Suppressor macrophage (primary cell): ENCODE measurements around the gene CFL2.
A peak's percentile ranks its signal among the peaks of the same experiment; 100 is the strongest.
"Not testable (repeated sequence)": the region's sequence is repeated elsewhere in the genome, so short reads cannot be mapped to it uniquely, and the experiment has no call there.

ENCODE experiments used
- DNase-seq, 4 experiments: peaks; one replicate each; pipeline ENCODE4 v3.0.0-alpha.2; 2020 to 2022

The CFL2 gene

DNA sequence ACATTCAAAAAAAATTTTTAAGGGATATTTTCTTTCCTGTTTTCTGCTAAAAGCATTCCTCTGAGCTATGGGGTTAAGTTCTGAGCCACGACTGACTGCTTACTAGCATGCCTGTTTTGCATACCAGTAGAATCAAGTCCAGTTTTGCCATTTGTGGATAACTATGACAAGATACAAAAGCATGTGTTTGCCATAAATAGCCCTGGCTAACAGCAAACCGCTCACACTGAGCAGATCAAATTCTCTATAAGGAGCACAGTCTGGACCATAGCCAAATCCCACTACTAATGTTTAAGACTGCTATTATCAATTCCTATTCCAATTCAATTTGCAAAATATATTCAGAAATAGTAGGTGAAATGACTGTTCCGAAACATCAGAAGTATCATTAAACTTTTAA lies 3.2 kb downstream of the CFL2 start:
- DNase-seq: no peak

DNA sequence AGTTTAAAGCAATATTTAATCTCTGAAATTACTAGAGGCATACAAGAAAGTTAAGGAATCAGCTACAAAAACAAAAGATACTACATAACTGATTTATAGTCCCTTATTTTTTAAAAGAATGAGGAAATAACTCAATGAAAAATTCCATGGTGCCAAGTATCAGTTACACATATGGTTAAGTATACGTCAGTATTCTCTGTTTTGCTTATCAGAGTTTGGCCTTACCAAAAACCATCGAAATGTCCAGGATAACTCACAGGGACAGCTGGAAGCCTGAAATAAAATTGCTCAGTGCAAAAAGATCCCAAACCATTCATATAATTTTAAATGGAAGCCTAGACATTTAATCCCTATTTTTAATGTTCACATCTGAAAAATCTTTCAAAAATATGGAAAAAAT lies 3.6 kb downstream of the CFL2 start:
- DNase-seq: no peak

DNA sequence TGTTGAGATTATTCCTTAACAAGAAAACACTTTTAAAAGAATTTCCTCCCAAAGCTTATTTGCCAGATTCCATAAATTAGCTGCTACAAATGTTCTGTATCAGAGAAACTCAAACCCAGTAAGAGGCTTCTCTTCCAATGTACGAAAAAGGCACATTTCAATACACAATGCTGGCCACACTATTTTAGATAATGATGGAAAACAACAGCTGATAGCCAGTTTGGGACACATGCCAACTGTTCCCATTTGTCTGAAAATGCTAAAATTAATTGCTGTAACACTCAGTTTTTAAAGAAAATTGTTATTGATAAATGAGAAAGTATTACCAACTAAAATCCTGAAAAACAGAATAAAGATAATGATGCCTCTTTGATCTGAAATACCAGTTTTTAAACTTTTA lies 4.4 kb downstream of the CFL2 start:
- no peak for DNase-seq

DNA sequence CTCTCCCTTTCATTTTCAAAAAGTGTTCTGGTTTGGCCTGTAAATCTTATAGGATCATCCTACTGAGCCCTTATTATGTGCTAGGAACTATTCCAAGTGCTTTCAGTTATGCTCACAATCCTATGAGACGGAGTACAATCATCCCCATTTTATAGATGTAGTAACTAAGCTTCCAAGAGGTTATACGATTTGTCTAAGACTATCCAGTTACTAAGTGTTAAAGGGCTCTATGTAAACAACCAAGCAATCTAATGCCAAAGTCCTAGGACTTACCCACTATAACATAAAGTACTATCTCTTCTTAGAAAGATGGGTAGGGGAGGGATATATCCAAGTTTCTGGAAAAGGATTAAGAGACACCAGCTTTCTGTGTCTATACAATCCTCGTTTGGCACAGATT lies 6.7 kb downstream of the CFL2 start:
- DNase-seq: no peak

DNA sequence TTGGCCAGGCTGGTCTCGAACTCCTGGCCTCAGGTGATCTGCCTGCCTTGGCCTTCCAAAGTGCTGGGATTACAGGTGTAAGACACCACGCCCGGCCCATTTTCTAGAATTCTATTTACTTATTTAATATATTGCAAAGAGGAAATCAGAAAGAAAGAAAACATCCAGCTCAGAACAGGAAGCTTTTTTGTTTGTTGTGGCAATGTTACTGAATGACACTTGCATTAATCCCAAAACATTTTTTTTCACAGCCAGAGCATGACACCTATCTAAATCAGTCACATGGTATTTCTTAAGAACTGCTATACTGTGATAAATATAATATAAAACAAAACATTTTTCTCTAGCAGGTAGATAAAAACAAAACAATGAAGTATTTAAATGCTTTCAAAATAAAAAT lies 12.6 kb downstream of the CFL2 start:
- no peak for DNase-seq

DNA sequence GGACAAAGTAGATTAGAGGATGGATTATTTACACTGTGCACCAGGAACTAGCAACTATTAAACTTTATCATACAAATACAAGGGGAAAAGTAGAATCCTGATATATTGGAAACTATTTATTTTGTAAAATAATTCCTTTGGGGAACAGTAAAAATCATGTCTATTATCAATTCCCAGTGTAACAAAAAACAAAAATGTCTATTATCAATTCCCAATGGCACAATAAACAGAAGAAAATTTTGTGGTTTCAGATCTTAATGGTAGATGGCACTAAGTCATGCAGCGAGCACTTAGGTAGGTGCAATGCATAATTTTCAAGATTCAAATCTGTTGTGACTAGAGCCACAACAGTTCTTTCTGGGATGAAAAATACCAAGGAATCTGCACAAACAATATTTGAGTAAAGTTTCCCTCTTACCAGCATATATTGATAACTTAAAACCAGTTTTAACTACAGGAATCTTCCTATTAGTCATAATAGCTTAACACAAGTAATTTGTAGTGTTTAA lies 13.7 kb downstream of the CFL2 start:
- no peak for DNase-seq

DNA sequence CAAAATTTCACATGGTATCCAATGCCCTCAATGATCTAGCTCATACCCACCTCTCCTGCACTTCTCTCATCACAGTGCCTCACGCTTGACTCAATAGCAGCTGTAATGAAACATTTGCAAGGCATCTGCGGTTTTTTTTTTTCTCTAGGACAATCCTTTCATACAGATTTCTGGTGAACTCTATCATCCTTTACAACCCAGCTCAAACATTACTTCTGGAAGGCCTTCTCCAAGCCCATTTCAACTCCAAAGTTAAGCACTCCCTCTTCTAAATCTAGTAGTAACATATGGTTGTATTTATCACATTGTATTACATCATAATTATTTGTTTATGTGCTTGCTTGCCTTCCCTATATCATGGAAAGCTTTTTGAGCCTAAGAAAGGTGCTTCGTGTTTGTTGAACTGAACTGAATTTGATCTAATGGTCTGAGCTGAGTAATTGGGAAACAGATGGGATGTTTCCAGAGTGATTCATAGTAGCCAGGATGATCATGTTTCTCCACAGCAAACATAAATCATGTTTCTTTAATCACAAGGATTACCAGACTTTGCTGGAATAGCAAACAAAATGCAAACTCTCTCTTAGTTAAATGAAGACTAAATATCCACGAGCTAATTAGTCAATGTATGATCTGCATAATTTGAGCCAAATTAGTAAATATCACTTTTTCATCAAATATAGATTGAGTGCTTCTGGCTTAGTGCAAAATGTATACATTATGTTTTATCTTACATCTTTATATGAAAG lies 14.3 kb downstream of the CFL2 start:
- no peak for DNase-seq

DNA sequence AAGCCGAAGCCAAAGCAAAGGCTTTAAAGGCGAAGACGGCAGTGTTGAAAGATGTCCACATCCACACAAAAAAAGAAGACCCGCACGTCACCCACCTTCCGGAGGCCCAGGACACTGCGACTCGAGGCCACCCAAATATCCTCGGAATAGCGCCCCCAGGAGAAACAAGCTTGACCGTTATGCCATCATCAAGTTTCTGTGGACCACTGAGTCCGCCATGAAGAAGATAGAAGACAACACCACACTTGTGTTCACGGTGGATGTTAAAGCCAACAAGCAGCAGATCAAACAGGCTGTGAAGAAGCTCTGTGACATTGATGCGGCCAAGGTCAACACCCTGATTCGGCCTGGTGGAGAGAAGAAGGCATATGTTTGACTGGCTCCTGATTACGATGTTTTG lies 20.2 kb downstream of the CFL2 start:
- DNase-seq: not testable (repeated sequence)

DNA sequence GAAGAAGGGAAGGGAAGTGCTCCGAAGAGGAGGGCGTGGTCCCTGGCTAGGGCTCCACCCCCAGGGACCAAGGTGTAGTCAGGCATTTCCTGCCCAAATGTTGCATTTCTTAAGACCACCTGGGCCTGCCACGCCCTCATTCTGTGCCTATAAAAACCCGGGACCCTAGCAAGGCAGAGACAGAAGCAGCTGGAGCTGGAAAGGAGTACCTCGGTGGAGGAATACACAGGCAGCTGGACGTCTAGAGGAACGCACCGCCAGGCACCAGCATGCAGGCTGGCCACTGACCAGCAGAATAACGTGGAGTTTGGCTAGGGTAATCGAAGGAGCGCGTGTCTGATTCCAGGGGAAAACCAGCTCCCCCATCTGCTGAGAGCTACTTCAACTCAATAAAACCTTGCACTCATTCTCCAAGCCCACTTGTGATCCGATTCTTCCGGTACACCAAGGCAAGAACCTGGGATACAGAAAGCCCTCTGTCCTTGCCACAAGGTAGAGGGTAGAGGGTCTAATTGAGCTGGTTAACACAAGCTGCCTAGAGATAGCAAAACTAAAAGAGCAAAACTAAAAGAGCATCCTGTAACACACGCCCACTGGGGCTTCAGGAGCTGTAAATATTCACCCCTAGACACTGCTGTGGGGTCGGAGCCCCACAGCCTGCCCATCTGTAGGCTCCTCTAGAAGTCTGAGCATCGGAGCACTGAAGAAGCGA lies 21.0 kb downstream of the CFL2 start:
- peak in 3 of 4 experiments; percentile 16 to 40 (median 34) for DNase-seq

DNA sequence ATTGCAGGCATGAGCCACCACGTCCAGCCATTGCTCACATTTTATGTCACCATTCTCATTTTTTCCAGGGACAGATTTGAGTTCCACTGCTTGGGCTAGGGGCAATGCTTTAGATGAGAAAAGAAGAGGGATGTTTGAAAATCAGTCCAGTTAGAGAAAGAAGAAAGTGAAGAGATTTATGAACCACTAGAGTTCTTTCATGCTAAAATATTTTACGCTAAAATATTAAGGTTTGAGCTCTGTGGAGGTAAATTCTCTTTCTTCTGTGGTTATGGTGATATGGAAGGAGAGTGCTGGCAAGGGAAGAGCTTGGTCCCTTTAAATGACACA lies 21.5 kb downstream of the CFL2 start:
- no peak for DNase-seq

DNA sequence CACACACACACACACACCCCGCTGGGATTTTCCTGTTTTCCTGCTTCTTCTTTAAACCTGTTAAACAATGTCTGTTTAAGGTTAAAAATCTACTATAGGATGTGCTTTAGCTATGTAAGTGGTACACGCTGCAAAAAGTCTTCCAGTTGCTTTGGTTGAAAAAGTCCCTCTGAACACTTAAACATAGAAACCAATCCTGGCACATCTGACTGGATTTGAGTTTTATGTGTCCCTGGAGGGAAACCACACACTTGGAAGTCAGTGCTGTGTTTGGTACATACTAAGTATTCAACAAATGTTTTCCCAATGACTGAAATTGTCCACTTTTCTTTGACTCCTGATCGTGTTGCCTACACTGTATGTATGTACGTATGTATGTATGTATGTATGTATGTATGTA lies 22.0 kb downstream of the CFL2 start:
- DNase-seq: no peak

DNA sequence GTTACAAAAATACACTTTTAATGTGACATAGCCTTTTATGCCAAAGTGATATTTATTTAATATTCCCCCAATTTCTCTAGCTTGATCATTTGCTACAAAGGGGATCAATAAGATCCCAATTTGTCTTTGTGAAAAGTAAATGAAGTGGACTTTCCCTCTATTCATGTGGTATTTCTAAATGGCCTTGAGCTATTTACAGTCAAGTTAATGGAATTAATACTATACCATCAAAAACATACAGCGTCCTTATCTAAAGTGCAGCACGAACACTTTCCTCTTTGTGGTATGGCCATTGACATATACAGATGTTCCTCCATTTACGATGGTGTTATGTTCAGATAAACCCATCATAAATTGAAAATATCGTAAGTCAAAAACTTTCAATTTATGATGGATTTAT lies 23.2 kb downstream of the CFL2 start:
- no peak for DNase-seq

DNA sequence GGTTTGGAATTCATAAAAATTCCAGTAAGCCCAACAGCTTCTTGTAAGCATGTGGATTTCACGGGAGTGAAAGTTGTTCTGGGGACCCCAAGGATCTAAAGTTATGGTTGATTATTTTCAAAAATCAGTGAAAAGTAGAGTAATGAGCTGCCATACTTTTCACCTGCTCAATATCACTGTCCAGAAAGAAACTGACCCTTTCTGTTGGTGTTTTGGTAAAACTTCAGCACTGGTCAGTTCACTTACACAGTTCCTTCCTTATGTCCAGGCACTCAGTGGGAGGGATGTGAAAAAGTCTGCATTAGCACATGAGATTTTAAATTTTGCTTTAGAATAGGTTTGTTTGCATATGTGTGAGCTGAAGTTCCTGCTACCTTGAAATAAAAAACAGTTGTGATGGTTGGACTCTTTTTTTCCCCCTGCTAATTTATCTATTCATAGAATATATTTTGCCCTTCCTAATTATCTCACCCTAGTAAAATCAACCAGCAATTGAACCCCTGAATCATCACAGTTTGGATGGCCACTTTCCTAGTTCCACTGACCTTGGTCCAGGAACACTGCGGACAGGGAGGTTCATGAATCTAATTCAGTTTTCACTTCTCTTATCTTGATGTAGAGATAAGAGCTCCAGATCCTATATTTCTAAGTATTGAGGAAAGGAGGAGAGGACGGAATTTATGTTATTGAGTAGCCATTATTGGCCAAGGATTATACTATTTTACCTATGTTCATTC lies 25.8 kb downstream of the CFL2 start:
- no peak for DNase-seq

DNA sequence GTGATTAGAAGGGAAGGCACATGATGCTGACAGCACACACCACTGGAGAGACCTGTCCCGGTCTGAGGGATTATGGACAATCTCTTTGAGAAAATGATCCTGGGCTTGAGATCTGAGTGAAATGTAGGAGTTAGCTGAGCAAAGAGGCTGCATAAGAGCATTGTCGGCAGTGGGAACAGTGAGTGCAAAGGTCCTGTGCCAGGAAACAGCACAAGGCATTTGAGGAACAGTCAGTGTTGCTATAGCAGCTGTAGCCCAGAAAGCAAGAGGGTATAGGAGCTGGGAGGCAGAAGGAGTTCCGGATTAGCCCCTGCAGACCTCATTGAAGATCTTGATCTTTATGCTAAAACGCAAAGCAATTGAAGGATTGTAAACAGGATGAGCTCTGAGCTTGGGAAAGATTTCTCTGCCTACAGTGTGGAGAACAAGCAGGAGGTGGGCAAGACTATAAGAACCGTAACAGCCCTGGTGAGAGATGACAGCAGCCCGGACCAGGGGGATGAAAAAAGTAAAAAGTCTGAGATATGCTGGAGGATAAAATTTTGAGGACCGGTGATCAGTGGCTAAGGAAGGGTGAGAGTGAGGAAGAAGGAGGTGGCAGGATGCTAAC lies 28.5 kb downstream of the CFL2 start:
- peak in 2 of 4 experiments; percentile 15 to 41 for DNase-seq

DNA sequence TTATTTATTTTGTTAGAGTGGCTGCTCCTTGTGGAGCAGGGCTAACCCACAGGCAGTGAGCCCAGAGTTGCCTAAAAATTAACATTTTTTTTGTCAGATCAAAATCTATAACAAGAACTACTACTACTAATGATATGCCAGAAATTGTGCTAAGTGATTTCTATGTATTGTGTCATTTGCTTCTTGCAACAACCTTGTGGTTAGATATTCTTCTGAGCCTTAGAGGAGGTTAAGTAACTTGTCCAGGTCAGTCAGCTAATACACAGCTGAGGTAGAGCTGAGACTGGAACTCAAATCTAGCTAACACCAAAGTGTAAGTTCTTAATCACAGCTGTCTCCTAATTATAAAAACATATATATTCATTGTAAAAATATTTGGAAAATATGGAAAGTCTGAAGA lies 29.8 kb downstream of the CFL2 start:
- DNase-seq: peak in 3 of 4 experiments; percentile 33 to 65 (median 51)

DNA sequence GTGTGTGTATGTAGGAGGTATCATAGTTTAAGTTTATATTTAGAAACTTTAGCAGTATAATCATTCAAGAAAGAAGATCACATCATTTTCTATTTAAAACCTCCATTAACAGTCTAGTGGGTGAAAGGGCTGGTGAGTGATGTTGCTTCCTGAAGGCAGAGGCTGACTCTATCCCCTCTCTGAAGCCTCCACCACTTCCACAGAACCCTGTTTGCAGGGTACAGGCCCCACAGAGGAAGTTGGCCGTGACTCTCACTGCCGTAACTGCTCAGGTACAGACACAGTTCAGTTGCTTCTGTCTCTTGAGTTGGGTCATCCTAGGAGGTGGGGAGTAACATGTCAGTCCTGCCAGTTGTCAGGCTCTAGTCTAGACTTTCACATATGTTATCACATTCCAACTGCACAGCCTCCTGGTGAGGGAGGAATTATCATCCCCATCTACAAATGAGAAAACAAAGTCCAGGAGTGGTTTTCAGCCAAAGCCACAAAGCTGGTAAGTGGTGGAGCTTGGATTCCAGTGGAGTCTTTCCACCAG lies 31.5 kb downstream of the CFL2 start:
- DNase-seq: peak; percentile 37 to 76 (median 59)

DNA sequence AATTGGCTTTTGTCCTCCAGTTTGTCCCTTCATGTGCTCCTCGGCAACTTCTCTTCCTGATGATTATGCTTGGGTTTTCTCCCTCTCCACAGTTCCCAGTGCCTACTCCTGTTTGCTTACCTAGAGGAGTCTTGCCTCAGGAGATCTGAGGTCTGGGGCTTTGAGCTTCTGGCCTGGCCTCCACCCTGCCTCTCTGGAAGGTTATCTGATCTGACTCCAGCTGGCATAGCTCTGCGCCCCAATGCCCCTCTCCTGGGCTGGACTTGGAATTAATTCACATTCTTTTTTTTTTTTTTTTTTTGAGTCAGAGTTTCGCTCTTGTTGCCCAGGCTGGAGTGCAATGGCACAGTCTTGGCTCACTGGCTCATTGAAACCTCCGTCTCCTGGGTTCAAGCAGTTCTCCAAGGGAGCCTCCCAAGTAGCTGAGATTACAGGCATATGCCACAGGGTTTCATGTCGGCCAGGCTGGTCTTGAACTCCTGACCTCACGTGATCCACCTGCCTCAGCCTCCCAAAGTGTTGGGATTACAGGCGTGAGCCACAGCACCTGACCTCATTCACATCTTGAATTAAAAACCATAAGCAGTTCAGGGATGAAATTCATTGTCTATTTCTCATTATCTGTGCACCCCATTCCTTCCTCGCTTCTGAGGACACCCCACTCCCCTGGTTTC lies 33.5 kb downstream of the CFL2 start:
- DNase-seq: no peak

DNA sequence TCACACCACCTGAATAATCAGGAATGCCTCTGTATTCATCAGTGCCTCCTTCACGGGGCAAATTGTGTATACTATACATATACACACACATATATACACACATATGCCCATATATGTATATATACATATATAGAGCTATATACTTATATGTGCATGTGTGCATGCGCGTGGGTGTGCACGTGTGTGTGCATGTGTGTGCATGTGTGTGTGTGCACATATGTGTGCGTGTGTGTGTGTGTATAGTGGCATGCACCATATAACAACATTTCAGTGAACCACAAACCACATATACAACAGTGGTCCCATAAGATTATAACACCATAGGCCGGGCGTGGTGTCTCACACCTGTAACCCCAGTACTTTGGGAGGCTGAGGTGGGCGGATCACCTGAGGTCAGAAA lies 35.7 kb downstream of the CFL2 start:
- no peak for DNase-seq

DNA sequence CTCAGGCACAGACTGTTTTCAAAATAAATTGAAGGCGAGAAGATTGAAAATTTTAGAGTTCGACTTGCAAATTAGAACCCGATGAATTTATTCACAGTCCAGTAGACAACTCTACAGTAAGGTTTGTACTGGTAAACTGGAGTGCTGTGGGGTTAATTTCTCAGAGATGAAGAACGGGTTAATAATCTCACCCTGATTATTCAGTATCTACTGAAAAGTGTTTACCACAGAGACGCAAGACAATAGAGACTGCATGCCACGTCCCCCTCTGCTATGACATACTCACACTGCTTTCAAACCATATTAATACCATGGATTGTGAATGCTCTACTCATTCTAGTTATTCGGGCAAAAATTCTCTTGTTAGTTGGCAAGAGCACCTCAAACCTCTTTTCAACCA lies 36.1 kb downstream of the CFL2 start:
- DNase-seq: no peak

DNA sequence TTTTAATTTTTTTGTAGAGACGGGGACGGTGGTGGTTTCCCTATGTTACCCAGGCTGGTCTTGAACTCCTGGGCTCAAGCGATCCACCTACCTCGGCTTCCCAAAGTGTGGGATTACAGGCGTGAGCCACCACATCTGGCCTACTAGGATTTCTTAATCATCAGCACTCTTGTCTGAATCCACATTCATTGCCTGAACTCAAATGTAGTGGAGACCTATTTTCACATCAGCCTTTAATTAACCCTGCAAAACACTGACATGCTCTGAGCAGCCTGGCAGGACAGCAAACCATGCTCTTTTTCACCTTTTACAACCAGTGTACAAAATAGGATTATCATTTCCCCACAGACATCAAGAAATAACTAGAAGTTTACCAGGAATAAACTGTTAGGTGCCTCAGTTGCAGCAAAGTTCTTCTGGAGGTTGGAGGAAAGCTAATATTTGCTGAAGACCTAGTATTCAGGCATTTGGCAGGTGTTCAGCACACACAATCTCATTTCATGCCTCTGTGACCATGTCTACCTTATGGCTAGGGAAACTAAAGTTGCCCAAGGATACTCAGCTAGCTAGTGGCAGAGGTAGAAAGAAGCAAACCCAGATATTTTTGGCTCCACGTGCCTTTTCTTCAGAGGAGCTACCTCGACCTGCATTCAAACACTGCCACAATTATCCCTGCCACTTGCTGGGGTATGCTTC lies 37.7 kb downstream of the CFL2 start:
- DNase-seq: no peak

DNA sequence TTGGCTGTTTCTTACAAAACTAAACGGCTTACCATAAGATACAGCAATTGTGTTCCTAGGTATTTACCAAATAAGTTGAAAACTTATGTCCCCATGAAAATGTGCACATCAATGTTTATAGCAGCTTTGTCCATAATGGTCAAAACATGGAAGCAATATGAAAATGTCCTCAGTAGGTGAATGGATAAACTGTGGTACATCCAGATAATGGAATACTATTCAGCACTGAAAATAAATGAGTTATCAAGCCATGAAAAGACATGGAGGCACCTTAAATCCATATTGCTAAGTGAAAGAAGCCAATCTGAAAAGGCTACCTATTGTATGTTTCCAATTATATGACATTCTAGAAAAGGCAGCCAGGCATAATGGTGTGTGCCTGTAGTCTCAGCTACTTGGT lies 40.7 kb downstream of the CFL2 start:
- no peak for DNase-seq

DNA sequence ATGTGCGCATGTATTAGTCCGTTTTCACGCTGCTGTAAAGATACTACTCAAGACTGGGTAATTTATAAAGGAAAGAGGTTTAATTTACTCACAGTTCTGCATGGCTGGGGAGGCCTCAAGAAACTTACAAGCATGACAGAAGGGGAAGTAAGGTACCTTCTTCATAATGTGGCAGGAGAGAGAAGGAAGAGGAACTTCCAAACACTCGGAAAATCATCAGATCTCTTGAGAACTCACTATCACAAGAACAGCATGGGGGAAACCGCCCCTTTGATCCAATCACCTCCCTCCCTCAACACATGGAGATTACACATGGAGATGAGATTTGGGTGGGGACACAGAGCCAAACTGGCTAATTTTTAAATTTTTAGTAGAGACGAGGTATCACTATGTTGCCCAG lies 42.7 kb downstream of the CFL2 start:
- peak; percentile 25 to 75 (median 60) for DNase-seq
